ENCODE measurements around the gene RPL38. TPM values are rescaled to one million over a fixed set of nuclear protein-coding genes. Genes with fewer than 3 reads are reported as not detected.

Gene RPL38
- total and polyA plus RNA-seq, 2 experiments from 2014 or later: 286 to 5,312 TPM

GRCh38 chr17:74161503-74161875 lies 42.0 kb upstream of the RPL38 start (continued):
- TF ChIP-seq, protein P1, sequence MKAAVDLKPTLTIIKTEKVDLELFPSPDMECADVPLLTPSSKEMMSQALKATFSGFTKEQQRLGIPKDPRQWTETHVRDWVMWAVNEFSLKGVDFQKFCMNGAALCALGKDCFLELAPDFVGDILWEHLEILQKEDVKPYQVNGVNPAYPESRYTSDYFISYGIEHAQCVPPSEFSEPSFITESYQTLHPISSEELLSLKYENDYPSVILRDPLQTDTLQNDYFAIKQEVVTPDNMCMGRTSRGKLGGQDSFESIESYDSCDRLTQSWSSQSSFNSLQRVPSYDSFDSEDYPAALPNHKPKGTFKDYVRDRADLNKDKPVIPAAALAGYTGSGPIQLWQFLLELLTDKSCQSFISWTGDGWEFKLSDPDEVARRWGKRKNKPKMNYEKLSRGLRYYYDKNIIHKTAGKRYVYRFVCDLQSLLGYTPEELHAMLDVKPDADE (IDR thresholded peaks at IDR 0.05): no peak
- TF ChIP-seq REST (IDR thresholded peaks at IDR 0.05; ENCODE audit: unreplicated experiment) (no peak), CREB1 (CRISPR knock-in tag; IDR thresholded peaks at IDR 0.05; ENCODE audit: low read depth) (no peak), ZNF331 (CRISPR knock-in tag; IDR thresholded peaks at IDR 0.05; ENCODE audit: low read depth) (no peak), CTCF (conservative IDR thresholded peaks at IDR 0.05; ENCODE audit: low read depth in 2 of 2) (no peak), STAT1 (IDR thresholded peaks at IDR 0.05; ENCODE audit: unreplicated experiment) (no peak)

GRCh38 chr17:74163271-74163821 lies 40.1 kb upstream of the RPL38 start:
- no peak overlapping the region for H3K27ac Mint-ChIP-seq
- TF ChIP-seq ZNF462 (CRISPR knock-in tag; IDR thresholded peaks at IDR 0.05) (no peak), EZH2phosphoT487 (IDR thresholded peaks at IDR 0.05; ENCODE audit: unreplicated experiment) (no peak), ZNF114 (CRISPR knock-in tag; IDR thresholded peaks at IDR 0.05) (no peak), EZH2 (IDR thresholded peaks at IDR 0.05; ENCODE audit: low read depth, unreplicated experiment) (no peak), POLR2AphosphoS5 (IDR thresholded peaks at IDR 0.05; ENCODE audit: low read depth) (no peak)
- TF ChIP-seq, protein P1 (IDR thresholded peaks at IDR 0.05): no peak

More at GRCh38 chr17:74163271-74163821, 40.1 kb upstream of the RPL38 start:
- Histone ChIP-seq H3K4me1 (ENCODE audit: insufficient read depth) (0 out of 2 replicates have a peak, but pooled peaks cover 3% of the 10 kb centered on the region), H3K4me2 (no peak overlapping the region), H3K27ac (ENCODE audit: low read depth) (no peak overlapping the region), H3K36me3 (ENCODE audit: insufficient read depth) (no peaks in the 10 kb centered on the region), H3K79me2 (replicated peaks; ENCODE audit: insufficient read depth) (no peaks in the 10 kb centered on the region), H3K4me3 (no peak overlapping the region), H2AFZ (peak overlapping the region; percentile 72; the same call in 1 of the 2 replicates), H4K20me1 (replicated peaks; ENCODE audit: insufficient read depth) (no peaks in the 10 kb centered on the region), H3F3A (replicated peaks; ENCODE audit: low read depth) (no peaks in the 10 kb centered on the region), H3K9me2 (ENCODE audit: insufficient read depth) (no peaks in the 10 kb centered on the region; the same call in 1 of the 2 replicates), H3K27me3 (ENCODE audit: insufficient read depth) (no peaks in the 10 kb centered on the region)
- peaks cover 4% of the 10 kb centered on the region; the same call in 1 of the 3 replicates for H3K4me1 Mint-ChIP-seq
- H3K36me3 Mint-ChIP-seq (ENCODE audit: low read depth): no peaks in the 10 kb centered on the region
- ATAC-seq (peak; percentile 66), DNase-seq (ENCODE audit: low spot score) (peak; percentile 39)
- peaks cover 2% of the 10 kb centered on the region for H3K27me3 Mint-ChIP-seq (ENCODE audit: insufficient read depth, low read depth, poor library complexity)
- no peak overlapping the region for H3K4me3 Mint-ChIP-seq
- H3K9me3 Mint-ChIP-seq: peaks cover 2% of the 10 kb centered on the region; the same call in 1 of the 3 replicates

Measured in GM23338 (cell line).